ENCODE measurements around the gene STX18. TPM values are rescaled to one million over a fixed set of nuclear protein-coding genes. Genes with fewer than 3 reads are reported as not detected.

STX18 gene
- total and polyA plus RNA-seq, 2 experiments from 2014 or later: 15.9 to 18.1 TPM

- TF ChIP-seq ZNF462 (CRISPR knock-in tag; IDR thresholded peaks at IDR 0.05) (no peak), ZNF114 (CRISPR knock-in tag; IDR thresholded peaks at IDR 0.05) (no peak), JUNB (IDR thresholded peaks at IDR 0.05; ENCODE audit: unreplicated experiment) (no peak), ZNF331 (CRISPR knock-in tag; IDR thresholded peaks at IDR 0.05; ENCODE audit: low read depth) (no peak), EZH2 (IDR thresholded peaks at IDR 0.05; ENCODE audit: low read depth, unreplicated experiment) (no peak), NANOG (IDR thresholded peaks at IDR 0.05; ENCODE audit: borderline replicate concordance) (no peak), EZH2phosphoT487 (IDR thresholded peaks at IDR 0.05; ENCODE audit: unreplicated experiment) (no peak)
- TF ChIP-seq, protein P1, sequence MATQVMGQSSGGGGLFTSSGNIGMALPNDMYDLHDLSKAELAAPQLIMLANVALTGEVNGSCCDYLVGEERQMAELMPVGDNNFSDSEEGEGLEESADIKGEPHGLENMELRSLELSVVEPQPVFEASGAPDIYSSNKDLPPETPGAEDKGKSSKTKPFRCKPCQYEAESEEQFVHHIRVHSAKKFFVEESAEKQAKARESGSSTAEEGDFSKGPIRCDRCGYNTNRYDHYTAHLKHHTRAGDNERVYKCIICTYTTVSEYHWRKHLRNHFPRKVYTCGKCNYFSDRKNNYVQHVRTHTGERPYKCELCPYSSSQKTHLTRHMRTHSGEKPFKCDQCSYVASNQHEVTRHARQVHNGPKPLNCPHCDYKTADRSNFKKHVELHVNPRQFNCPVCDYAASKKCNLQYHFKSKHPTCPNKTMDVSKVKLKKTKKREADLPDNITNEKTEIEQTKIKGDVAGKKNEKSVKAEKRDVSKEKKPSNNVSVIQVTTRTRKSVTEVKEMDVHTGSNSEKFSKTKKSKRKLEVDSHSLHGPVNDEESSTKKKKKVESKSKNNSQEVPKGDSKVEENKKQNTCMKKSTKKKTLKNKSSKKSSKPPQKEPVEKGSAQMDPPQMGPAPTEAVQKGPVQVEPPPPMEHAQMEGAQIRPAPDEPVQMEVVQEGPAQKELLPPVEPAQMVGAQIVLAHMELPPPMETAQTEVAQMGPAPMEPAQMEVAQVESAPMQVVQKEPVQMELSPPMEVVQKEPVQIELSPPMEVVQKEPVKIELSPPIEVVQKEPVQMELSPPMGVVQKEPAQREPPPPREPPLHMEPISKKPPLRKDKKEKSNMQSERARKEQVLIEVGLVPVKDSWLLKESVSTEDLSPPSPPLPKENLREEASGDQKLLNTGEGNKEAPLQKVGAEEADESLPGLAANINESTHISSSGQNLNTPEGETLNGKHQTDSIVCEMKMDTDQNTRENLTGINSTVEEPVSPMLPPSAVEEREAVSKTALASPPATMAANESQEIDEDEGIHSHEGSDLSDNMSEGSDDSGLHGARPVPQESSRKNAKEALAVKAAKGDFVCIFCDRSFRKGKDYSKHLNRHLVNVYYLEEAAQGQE (IDR thresholded peaks at IDR 0.05; ENCODE audit: unreplicated experiment): no peak
Measured at GRCh38 chr4:4507403-4507802, 34.4 kb downstream of the STX18 start (continued).
